Gastrocnemius medialis (tissue), 4 donors: ENCODE measurements around the gene SP110. TPM values are rescaled to one million over a fixed set of nuclear protein-coding genes. Genes with fewer than 3 reads are reported as not detected.
"Not testable (repeated sequence)": the region's sequence is repeated elsewhere in the genome, so short reads cannot be mapped to it uniquely, and the experiment has no call there.

ENCODE experiments used
- ATAC-seq, 2 donors: fragments of 150-250 bp; one replicate each; pipeline ENCODE4 v1.9.1; 2016
- DNase-seq, 2 donors: peaks; one replicate each; pipeline ENCODE4 v3.0.0-alpha.2; 2019
- H3K27ac ChIP-seq, 4 donors: fragments of 200-600 bp; sonication (generic); 1 replicate in 1 of 4; 2 replicates in 3 of 4; pipeline ENCODE4 v1.5.1; 2016 to 2018; ENCODE audit warnings: mild to moderate bottlenecking in 2 of 4, moderate library complexity in 1 of 4
- H3K27me3 ChIP-seq, 3 donors: fragments of 200-600 bp; sonication (generic) in 2 of 3; 1 replicate in 1 of 3; 2 replicates in 2 of 3; pipeline versions ENCODE4 v1.5.1 to v1.6.0; 2016 to 2019; ENCODE audit warnings: mild to moderate bottlenecking in 1 of 3, moderate library complexity in 1 of 3
- H3K36me3 ChIP-seq, 2 donors: fragments of 200-600 bp; sonication (generic) in 1 of 2; one replicate each; pipeline ENCODE4 v1.5.1; 2017 to 2018
- H3K4me1 ChIP-seq, 2 donors: fragments of 200-600 bp; sonication (generic) in 1 of 2; one replicate each; pipeline ENCODE4 v1.5.1; 2016 to 2017; ENCODE audit warnings: mild to moderate bottlenecking in 2 of 2
- H3K4me3 ChIP-seq, 4 donors: fragments of 200-600 bp; sonication (generic) in 3 of 4; 1 replicate in 1 of 4; 2 replicates in 3 of 4; pipeline ENCODE4 v1.5.1; 2016 to 2019; ENCODE audit warnings: mild to moderate bottlenecking in 2 of 4
- H3K9me3 ChIP-seq, 3 donors: fragments of 200-600 bp; sonication (generic) in 2 of 3; 1 replicate in 1 of 3; 2 replicates in 2 of 3; pipeline ENCODE4 v1.5.1; 2016 to 2019
- POLR2A ChIP-seq, 2 donors: fragments of 450-650 bp; IDR thresholded peaks; one replicate each; pipeline ENCODE4 v1.6.1; 2017; ENCODE audit warnings: antibody characterized with exemption in 2 of 2, mild to moderate bottlenecking in 2 of 2, moderate library complexity in 2 of 2
- in situ Hi-C, 4 donors: fragments of 200-750 bp; cut with MboI; loops; one replicate each; pipeline versions ENCODE4 v1.15.0 to v1.8.0; 2017; ENCODE audit warnings: low sequenced_read_pairs in 4 of 4
- intact Hi-C: fragments of 100-400 bp; cut with DNase I; formaldehyde crosslinking; loops from one replicate; pipeline ENCODE4 v1.15.1; 2023; ENCODE audit warnings: low total_unique reads
- total RNA-seq, 4 donors: library from RNA; depleted of rRNA; stranded (reverse); fragments of >200 nt; gene quantifications; one replicate each; pipeline versions ENCODE4 v1.1.0 to v1.2.3, GENCODE V29; 2016
- TF ChIP-seq, protein P1 (sequence below), 5 experiments: fragments of 450-650 bp in 3 of 5; fragments of 200-600 bp in 2 of 5; sonication (generic) in 2 of 5; IDR thresholded peaks in 4 of 5; conservative IDR thresholded peaks in 1 of 5; 1 replicate in 4 of 5; 2 replicates in 1 of 5; pipeline ENCODE4 v1.5.1; 2016 to 2019; ENCODE audit warnings: antibody characterized with exemption in 5 of 5, mild to moderate bottlenecking in 3 of 5, moderate library complexity in 3 of 5

The SP110 gene
- total RNA-seq, 4 donors from 2014 or later: 3.0 to 7.0 (median 6.5) TPM

DNA sequence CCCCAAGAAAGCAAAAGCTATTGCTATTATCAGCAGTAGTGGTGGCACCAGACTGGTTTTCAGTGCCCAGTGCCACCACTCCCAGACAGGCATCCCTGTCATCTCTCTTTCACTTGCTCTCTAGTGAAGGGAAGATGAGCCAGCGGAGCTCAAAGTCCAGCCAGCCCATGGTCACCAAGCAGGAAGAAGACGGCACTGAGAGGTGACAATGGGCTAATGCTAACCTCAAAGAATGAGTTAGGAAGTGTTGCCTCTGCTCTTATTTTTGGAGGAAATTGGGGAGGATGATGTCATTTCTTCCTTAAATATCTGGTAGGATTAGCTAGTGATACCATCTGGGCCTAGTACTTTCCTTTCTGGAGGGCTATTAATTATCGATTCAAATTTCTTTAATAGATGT, 7.4 kb upstream of the SP110 start:
- Histone ChIP-seq H3K4me3 (no peak overlapping the region), H3K27ac (no peak overlapping the region), H3K4me1 (no peaks in the 10 kb centered on the region), H3K9me3 (no peaks in the 10 kb centered on the region), H3K36me3 (no peaks in the 10 kb centered on the region), H3K27me3 (no peaks in the 10 kb centered on the region)
- TF ChIP-seq, protein P1, sequence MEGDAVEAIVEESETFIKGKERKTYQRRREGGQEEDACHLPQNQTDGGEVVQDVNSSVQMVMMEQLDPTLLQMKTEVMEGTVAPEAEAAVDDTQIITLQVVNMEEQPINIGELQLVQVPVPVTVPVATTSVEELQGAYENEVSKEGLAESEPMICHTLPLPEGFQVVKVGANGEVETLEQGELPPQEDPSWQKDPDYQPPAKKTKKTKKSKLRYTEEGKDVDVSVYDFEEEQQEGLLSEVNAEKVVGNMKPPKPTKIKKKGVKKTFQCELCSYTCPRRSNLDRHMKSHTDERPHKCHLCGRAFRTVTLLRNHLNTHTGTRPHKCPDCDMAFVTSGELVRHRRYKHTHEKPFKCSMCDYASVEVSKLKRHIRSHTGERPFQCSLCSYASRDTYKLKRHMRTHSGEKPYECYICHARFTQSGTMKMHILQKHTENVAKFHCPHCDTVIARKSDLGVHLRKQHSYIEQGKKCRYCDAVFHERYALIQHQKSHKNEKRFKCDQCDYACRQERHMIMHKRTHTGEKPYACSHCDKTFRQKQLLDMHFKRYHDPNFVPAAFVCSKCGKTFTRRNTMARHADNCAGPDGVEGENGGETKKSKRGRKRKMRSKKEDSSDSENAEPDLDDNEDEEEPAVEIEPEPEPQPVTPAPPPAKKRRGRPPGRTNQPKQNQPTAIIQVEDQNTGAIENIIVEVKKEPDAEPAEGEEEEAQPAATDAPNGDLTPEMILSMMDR (IDR thresholded peaks at IDR 0.05 in 4 of 5, conservative IDR thresholded peaks at IDR 0.05 in 1 of 5): no peak
- no peak for TF ChIP-seq POLR2A (IDR thresholded peaks at IDR 0.05)
- in situ Hi-C loops (no loop called here), intact Hi-C loops (loop anchor here (10.0 kb wide), 1 partner anchor 188 kb away; the partner anchor contains the start of gene SP100)
- DNase-seq (no peak), ATAC-seq (no peak)

DNA sequence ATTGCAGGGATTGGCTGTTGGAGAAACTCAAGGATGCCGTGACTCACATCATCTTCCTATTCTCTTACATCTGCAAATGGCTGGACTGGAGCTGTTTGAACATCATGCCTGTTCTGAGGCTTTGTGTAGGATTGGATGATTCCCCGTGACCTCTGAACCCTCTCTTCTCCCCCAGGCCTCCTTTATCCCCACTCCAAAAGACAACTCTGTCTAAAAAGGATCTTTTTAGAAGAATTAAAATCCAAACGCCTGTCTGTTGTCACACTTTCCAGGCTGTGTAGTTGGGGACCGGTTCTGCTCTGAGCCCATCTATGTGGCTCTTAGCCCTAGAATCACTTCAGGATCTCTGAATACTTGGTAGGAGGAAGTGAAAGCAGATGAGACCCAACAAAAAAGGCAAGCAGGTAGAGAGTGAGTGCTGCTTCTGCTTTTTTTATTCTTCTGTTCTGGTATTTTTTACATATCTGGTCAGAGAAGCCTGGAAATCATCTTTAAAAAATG, 6.3 kb upstream of the SP110 start:
- no peaks in the 10 kb centered on the region for H3K9me3 ChIP-seq
- no peak overlapping the region for H3K27ac ChIP-seq
- H3K4me3 ChIP-seq: no peak overlapping the region
- no peaks in the 10 kb centered on the region for H3K36me3 ChIP-seq
- DNase-seq (no peak), ATAC-seq (no peak)
- TF ChIP-seq POLR2A (IDR thresholded peaks at IDR 0.05): no peak
- TF ChIP-seq, protein P1 (IDR thresholded peaks at IDR 0.05 in 4 of 5, conservative IDR thresholded peaks at IDR 0.05 in 1 of 5): no peak
- intact Hi-C loops: loop anchor here (10.0 kb wide), 1 partner anchor 189 kb away; the partner anchor contains the start of gene SP100
- no peaks in the 10 kb centered on the region for H3K4me1 ChIP-seq
- H3K27me3 ChIP-seq: no peaks in the 10 kb centered on the region
- in situ Hi-C loops: no loop called here

GRCh38 chr2:230225486-230225885, 5.7 kb upstream of the SP110 start, which contains the start of gene SP140:
Gene SP140, plus strand, starts transcription at chr2:230225736. Its CDS starts 109 bp downstream, at chr2:230225845.
- ATAC-seq (no peak), DNase-seq (peak; percentile 12 to 18)
- H3K9me3 ChIP-seq: no peaks in the 10 kb centered on the region
- no peaks in the 10 kb centered on the region for H3K36me3 ChIP-seq
- H3K27ac ChIP-seq: no peak within 1 kb of the TSS
- intact Hi-C loops: loop anchor here (10.0 kb wide), 1 partner anchor 189 kb away; the partner anchor contains the start of gene SP100
- no peaks in the 10 kb centered on the region for H3K27me3 ChIP-seq
- in situ Hi-C loops: no loop called here
- no peak within 1 kb of the TSS for H3K4me3 ChIP-seq
- TF ChIP-seq POLR2A (IDR thresholded peaks at IDR 0.05): no peak
- TF ChIP-seq, protein P1 (IDR thresholded peaks at IDR 0.05 in 4 of 5, conservative IDR thresholded peaks at IDR 0.05 in 1 of 5): no peak
- H3K4me1 ChIP-seq: peaks cover 0 to under 1% of the 10 kb centered on the region in 2 donors

GRCh38 chr2:230224458-230224857, 4.7 kb upstream of the SP110 start:
- Histone ChIP-seq H3K9me3 (no peaks in the 10 kb centered on the region), H3K4me1 (peaks cover 0 to 5% of the 10 kb centered on the region in 2 donors), H3K36me3 (no peaks in the 10 kb centered on the region), H3K4me3 (no peak overlapping the region), H3K27me3 (no peaks in the 10 kb centered on the region), H3K27ac (no peak overlapping the region)
- ATAC-seq (no peak), DNase-seq (no peak)
- intact Hi-C loops: loop anchor here (10.0 kb wide), 1 partner anchor 190 kb away; the partner anchor contains the start of gene SP100
- in situ Hi-C loops: no loop called here
- no peak for TF ChIP-seq POLR2A (IDR thresholded peaks at IDR 0.05)
- TF ChIP-seq, protein P1 (IDR thresholded peaks at IDR 0.05 in 4 of 5, conservative IDR thresholded peaks at IDR 0.05 in 1 of 5): no peak

GRCh38 chr2:230222829-230223228, 3.0 kb upstream of the SP110 start:
- in situ Hi-C loops, H3K4me1 ChIP-seq, H3K9me3 ChIP-seq, H3K36me3 ChIP-seq, ATAC-seq, DNase-seq, H3K4me3 ChIP-seq, H3K27ac ChIP-seq, H3K27me3 ChIP-seq: not testable (repeated sequence)
- intact Hi-C loops: loop anchor here (10.0 kb wide), 1 partner anchor 192 kb away; the partner anchor contains the start of gene SP100
